ENCODE data around the gene NEGR1.

DNA sequence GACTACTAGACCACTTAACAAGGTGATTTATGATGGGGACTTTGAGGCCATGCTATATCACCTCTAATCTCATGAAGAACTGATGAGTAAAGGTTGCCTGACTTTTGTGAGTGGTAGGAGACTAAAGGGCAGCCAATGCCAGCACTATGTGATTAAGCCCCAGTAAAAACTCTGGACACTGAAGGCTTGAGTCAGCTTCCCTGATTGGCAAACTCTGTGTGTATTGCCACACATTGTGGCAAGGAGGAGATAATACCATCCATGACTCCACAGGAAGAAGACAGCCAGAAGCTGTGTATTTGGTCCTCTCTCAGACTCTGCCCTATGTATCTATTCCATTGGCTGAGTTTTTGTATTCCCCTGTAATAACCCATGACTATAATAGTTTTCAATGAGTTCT lies 788.2 kb downstream of the NEGR1 start:
- TF ChIP-seq POLR2A (IDR thresholded peaks at IDR 0.05): no peak
- TF ChIP-seq, protein P1, sequence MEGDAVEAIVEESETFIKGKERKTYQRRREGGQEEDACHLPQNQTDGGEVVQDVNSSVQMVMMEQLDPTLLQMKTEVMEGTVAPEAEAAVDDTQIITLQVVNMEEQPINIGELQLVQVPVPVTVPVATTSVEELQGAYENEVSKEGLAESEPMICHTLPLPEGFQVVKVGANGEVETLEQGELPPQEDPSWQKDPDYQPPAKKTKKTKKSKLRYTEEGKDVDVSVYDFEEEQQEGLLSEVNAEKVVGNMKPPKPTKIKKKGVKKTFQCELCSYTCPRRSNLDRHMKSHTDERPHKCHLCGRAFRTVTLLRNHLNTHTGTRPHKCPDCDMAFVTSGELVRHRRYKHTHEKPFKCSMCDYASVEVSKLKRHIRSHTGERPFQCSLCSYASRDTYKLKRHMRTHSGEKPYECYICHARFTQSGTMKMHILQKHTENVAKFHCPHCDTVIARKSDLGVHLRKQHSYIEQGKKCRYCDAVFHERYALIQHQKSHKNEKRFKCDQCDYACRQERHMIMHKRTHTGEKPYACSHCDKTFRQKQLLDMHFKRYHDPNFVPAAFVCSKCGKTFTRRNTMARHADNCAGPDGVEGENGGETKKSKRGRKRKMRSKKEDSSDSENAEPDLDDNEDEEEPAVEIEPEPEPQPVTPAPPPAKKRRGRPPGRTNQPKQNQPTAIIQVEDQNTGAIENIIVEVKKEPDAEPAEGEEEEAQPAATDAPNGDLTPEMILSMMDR (IDR thresholded peaks at IDR 0.05): no peak

Data from testis (tissue), 2 donors.